IPS-NIHi7 (cell line): ENCODE results near the gene SRPK1.

ENCODE experiments used
- DNase-seq: peaks from one replicate; pipeline ENCODE4 v3.0.0; 2012; ENCODE audit warnings: mixed read lengths; ENCODE audit errors: extremely low spot score

The SRPK1 gene

GRCh38 chr6:35898003-35898402 is 22.9 kb downstream of the SRPK1 start:
- DNase-seq = no peak

GRCh38 chr6:35897486-35897885 is 23.4 kb downstream of the SRPK1 start:
- no peak for DNase-seq

GRCh38 chr6:35897036-35897435 is 23.9 kb downstream of the SRPK1 start:
- DNase-seq = no peak

GRCh38 chr6:35896228-35896627 is 24.7 kb downstream of the SRPK1 start:
- DNase-seq = no peak

- DNase-seq = no peak
Observed at GRCh38 chr6:35895560-35895959, 25.3 kb downstream of the SRPK1 start.

- no peak for DNase-seq
Observed at GRCh38 chr6:35894776-35895175, 26.1 kb downstream of the SRPK1 start.

- no peak for DNase-seq
Observed at GRCh38 chr6:35893246-35893645, 27.7 kb downstream of the SRPK1 start.

- DNase-seq = no peak
Observed at GRCh38 chr6:35892482-35892881, 28.4 kb downstream of the SRPK1 start.

- DNase-seq = no peak
Observed at GRCh38 chr6:35879151-35879550, 41.7 kb downstream of the SRPK1 start.

GRCh38 chr6:35876902-35877301 is 44.0 kb downstream of the SRPK1 start:
- DNase-seq = no peak

GRCh38 chr6:35874730-35875129 is 46.2 kb downstream of the SRPK1 start:
- no peak for DNase-seq

- no peak for DNase-seq
Observed at GRCh38 chr6:35859367-35859766, 61.5 kb downstream of the SRPK1 start.

- DNase-seq = no peak
Observed at GRCh38 chr6:35857853-35858252, 63.0 kb downstream of the SRPK1 start.

GRCh38 chr6:35856250-35856649 is 64.6 kb downstream of the SRPK1 start:
- no peak for DNase-seq

- no peak for DNase-seq
Observed at GRCh38 chr6:35852994-35853393, 67.9 kb downstream of the SRPK1 start.

- no peak for DNase-seq
Observed at GRCh38 chr6:35850208-35850607, 70.7 kb downstream of the SRPK1 start.

- DNase-seq = no peak
Observed at GRCh38 chr6:35844290-35844689, 76.6 kb downstream of the SRPK1 start.

- DNase-seq = no peak
Observed at GRCh38 chr6:35842381-35842780, 78.5 kb downstream of the SRPK1 start.

- no peak for DNase-seq
Observed at GRCh38 chr6:35839019-35839418, 81.9 kb downstream of the SRPK1 start.

- no peak for DNase-seq
Observed at GRCh38 chr6:35833536-35833935, 87.4 kb downstream of the SRPK1 start.

GRCh38 chr6:35831257-35832007 is 89.5 kb downstream of the SRPK1 start:
- no peak for DNase-seq

- DNase-seq = no peak
Observed at GRCh38 chr6:35829306-35829705, 91.6 kb downstream of the SRPK1 start.

- no peak for DNase-seq
Observed at GRCh38 chr6:35824552-35825192, 96.2 kb downstream of the SRPK1 start.

- no peak for DNase-seq
Observed at GRCh38 chr6:35823601-35824000, 97.3 kb downstream of the SRPK1 start.
